Measurements from ENCODE around the gene CYSTM1. TPM values are rescaled to one million over a fixed set of nuclear protein-coding genes. Genes with fewer than 3 reads are reported as not detected.

The CYSTM1 gene
- polyA plus RNA-seq, 4 donors = 63.4 to 82.0 (median 74.5) TPM

- DNase-seq (ENCODE audit: low read depth in 4 of 4, low spot score in 2 of 4) = no peak
Observed at GRCh38 chr5:140230373-140230772, 55.4 kb downstream of the CYSTM1 start.

- no peak for DNase-seq (ENCODE audit: low read depth in 4 of 4, low spot score in 2 of 4)
Observed at GRCh38 chr5:140232731-140233130, 57.7 kb downstream of the CYSTM1 start.

- DNase-seq (ENCODE audit: low read depth in 4 of 4, low spot score in 2 of 4) = no peak
Observed at GRCh38 chr5:140234377-140234989, 59.5 kb downstream of the CYSTM1 start.

- DNase-seq (ENCODE audit: low read depth in 4 of 4, low spot score in 2 of 4) = no peak
Observed at GRCh38 chr5:140235791-140236551, 61.0 kb downstream of the CYSTM1 start.

- no peak for DNase-seq (ENCODE audit: low read depth in 4 of 4, low spot score in 2 of 4)
Observed at GRCh38 chr5:140236891-140237598, 62.1 kb downstream of the CYSTM1 start.

GRCh38 chr5:140238756-140239155, 63.8 kb downstream of the CYSTM1 start:
- no peak for DNase-seq (ENCODE audit: low read depth in 4 of 4, low spot score in 2 of 4)

- DNase-seq (ENCODE audit: low read depth in 4 of 4, low spot score in 2 of 4) = no peak
Observed at GRCh38 chr5:140239461-140239860, 64.5 kb downstream of the CYSTM1 start.

GRCh38 chr5:140239939-140240700, 65.1 kb downstream of the CYSTM1 start:
- DNase-seq (ENCODE audit: low read depth in 4 of 4, low spot score in 2 of 4) = peak in 1 of 4 donors; percentile 55

GRCh38 chr5:140240987-140241706, 66.2 kb downstream of the CYSTM1 start:
- DNase-seq (ENCODE audit: low read depth in 4 of 4, low spot score in 2 of 4) = peak in 3 of 4 donors; percentile 50 to 72 (median 65)

- no peak for DNase-seq (ENCODE audit: low read depth in 4 of 4, low spot score in 2 of 4)
Observed at GRCh38 chr5:140242099-140242498, 67.1 kb downstream of the CYSTM1 start.

GRCh38 chr5:140242890-140243585, 68.0 kb downstream of the CYSTM1 start:
- no peak for DNase-seq (ENCODE audit: low read depth in 4 of 4, low spot score in 2 of 4)

GRCh38 chr5:140243706-140244250, 68.8 kb downstream of the CYSTM1 start:
- DNase-seq (ENCODE audit: low read depth in 4 of 4, low spot score in 2 of 4) = no peak

- peak in 3 of 4 donors; percentile 36 to 78 (median 76) for DNase-seq (ENCODE audit: low read depth in 4 of 4, low spot score in 2 of 4)
Observed at GRCh38 chr5:140244525-140245025, 69.6 kb downstream of the CYSTM1 start.

- no peak for DNase-seq (ENCODE audit: low read depth in 4 of 4, low spot score in 2 of 4)
Observed at GRCh38 chr5:140245341-140245740, 70.4 kb downstream of the CYSTM1 start.

- DNase-seq (ENCODE audit: low read depth in 4 of 4, low spot score in 2 of 4) = no peak
Observed at GRCh38 chr5:140245926-140246325, 70.9 kb downstream of the CYSTM1 start.

- no peak for DNase-seq (ENCODE audit: low read depth in 4 of 4, low spot score in 2 of 4)
Observed at GRCh38 chr5:140246378-140247122, 71.6 kb downstream of the CYSTM1 start.

- DNase-seq (ENCODE audit: low read depth in 4 of 4, low spot score in 2 of 4) = no peak
Observed at GRCh38 chr5:140248414-140248813, 73.4 kb downstream of the CYSTM1 start.

- no peak for DNase-seq (ENCODE audit: low read depth in 4 of 4, low spot score in 2 of 4)
Observed at GRCh38 chr5:140249536-140249935, 74.5 kb downstream of the CYSTM1 start.
